Stimulated activated CD4-positive, alpha-beta T cell treated with anti-CD3 and anti-CD28 coated beads, TNF-alpha, amount 100 ng/mL, for 24 hours (primary cell): ENCODE results near the gene NPR2.
A peak's percentile ranks its signal among the peaks of the same experiment; 100 is the strongest.

ENCODE experiments used
- DNase-seq, 3 experiments: peaks; one replicate each; pipeline ENCODE4 v3.0.0-alpha.2; 2020; ENCODE audit warnings: low read depth in 3 of 3

Gene NPR2

GRCh38 chr9:35763803-35764202 is 27.6 kb upstream of the NPR2 start:
- DNase-seq = no peak

- DNase-seq = no peak
Observed at GRCh38 chr9:35766997-35767396, 24.4 kb upstream of the NPR2 start.

GRCh38 chr9:35767458-35767857 is 23.9 kb upstream of the NPR2 start:
- no peak for DNase-seq

- DNase-seq = no peak
Observed at GRCh38 chr9:35769763-35770162, 21.6 kb upstream of the NPR2 start.

- no peak for DNase-seq
Observed at GRCh38 chr9:35771075-35771433, 20.3 kb upstream of the NPR2 start.

GRCh38 chr9:35771534-35771933 is 19.9 kb upstream of the NPR2 start:
- no peak for DNase-seq

- DNase-seq = no peak
Observed at GRCh38 chr9:35771943-35772342, 19.4 kb upstream of the NPR2 start.

- DNase-seq = no peak
Observed at GRCh38 chr9:35774907-35775635, 16.3 kb upstream of the NPR2 start.

- no peak for DNase-seq
Observed at GRCh38 chr9:35776018-35776417, 15.4 kb upstream of the NPR2 start.

GRCh38 chr9:35778496-35778895 is 12.9 kb upstream of the NPR2 start:
- no peak for DNase-seq

GRCh38 chr9:35781066-35781465 is 10.3 kb upstream of the NPR2 start:
- DNase-seq = no peak

GRCh38 chr9:35783418-35783817 is 8.0 kb upstream of the NPR2 start:
- DNase-seq = no peak

- no peak for DNase-seq
Observed at GRCh38 chr9:35789541-35789940, 1.9 kb upstream of the NPR2 start.

GRCh38 chr9:35790025-35790384 is 1.4 kb upstream of the NPR2 start:
- no peak for DNase-seq

- DNase-seq = peak; percentile 18 to 34 (median 34)
Observed at GRCh38 chr9:35790385-35791296, 750 bp upstream of the NPR2 start.

- no peak for DNase-seq
Observed at GRCh38 chr9:35792024-35792813, 828 bp downstream of the NPR2 start.

GRCh38 chr9:35792826-35793225 is 1.4 kb downstream of the NPR2 start:
- DNase-seq = no peak

- DNase-seq = no peak
Observed at GRCh38 chr9:35793461-35793860, 2.1 kb downstream of the NPR2 start.

GRCh38 chr9:35795695-35796094 is 4.3 kb downstream of the NPR2 start:
- no peak for DNase-seq

- no peak for DNase-seq
Observed at GRCh38 chr9:35797311-35798109, 6.1 kb downstream of the NPR2 start.

GRCh38 chr9:35798658-35799374 is 7.4 kb downstream of the NPR2 start:
- DNase-seq = peak; percentile 22 to 44 (median 41)
